ENCODE measurements around the gene COL4A2.

Gene COL4A2

GRCh38 chr13:110503979-110504499, 197.0 kb downstream of the COL4A2 start:
- no peak for DNase-seq

GRCh38 chr13:110505594-110505993, 198.5 kb downstream of the COL4A2 start:
- DNase-seq, result no peak

GRCh38 chr13:110506396-110506795, 199.3 kb downstream of the COL4A2 start:
- no peak for DNase-seq

- no peak for DNase-seq
These were observed 199.9 kb downstream of the COL4A2 start for GRCh38 chr13:110506859-110507566.

GRCh38 chr13:110507678-110508381, 200.7 kb downstream of the COL4A2 start:
- DNase-seq, result no peak

GRCh38 chr13:110509478-110509926, 202.4 kb downstream of the COL4A2 start:
- DNase-seq, result no peak

GRCh38 chr13:110509971-110510786, 203.1 kb downstream of the COL4A2 start:
- no peak for DNase-seq

GRCh38 chr13:110511509-110512181, 204.6 kb downstream of the COL4A2 start:
- DNase-seq, result no peak

- DNase-seq, result no peak
These were observed 205.2 kb downstream of the COL4A2 start for GRCh38 chr13:110512198-110512740.

- no peak for DNase-seq
These were observed 209.4 kb downstream of the COL4A2 start for GRCh38 chr13:110516500-110516899.

- DNase-seq, result no peak
These were observed 210.6 kb downstream of the COL4A2 start for GRCh38 chr13:110517505-110518225.

GRCh38 chr13:110518226-110518525, 211.1 kb downstream of the COL4A2 start:
- DNase-seq, result no peak

- DNase-seq, result no peak
These were observed 211.5 kb downstream of the COL4A2 start for GRCh38 chr13:110518571-110518970.

- DNase-seq, result no peak
These were observed 212.0 kb downstream of the COL4A2 start for GRCh38 chr13:110519046-110519445.

GRCh38 chr13:110519506-110519905, 212.4 kb downstream of the COL4A2 start:
- DNase-seq, result no peak

- DNase-seq, result no peak
These were observed 213.6 kb downstream of the COL4A2 start for GRCh38 chr13:110520431-110521295.

- DNase-seq, result no peak
These were observed 214.2 kb downstream of the COL4A2 start for GRCh38 chr13:110521296-110521680.

- DNase-seq, result no peak
These were observed 214.9 kb downstream of the COL4A2 start for GRCh38 chr13:110521946-110522345.

GRCh38 chr13:110522721-110523120, 215.6 kb downstream of the COL4A2 start:
- no peak for DNase-seq

GRCh38 chr13:110523180-110523579, 216.1 kb downstream of the COL4A2 start:
- no peak for DNase-seq

All from NCI-H2171 (cell line).